K562 (cell line): ENCODE data around the gene WNT11. TPM values are rescaled to one million over a fixed set of nuclear protein-coding genes. Genes with fewer than 3 reads are reported as not detected.

Experiments used
- C11orf30 ChIP-seq: fragments of 450-650 bp; IDR thresholded peaks from 2 replicates; pipeline ENCODE4 v1.6.1; 2016; ENCODE audit warnings: low read depth, mild to moderate bottlenecking
- GABPB1 ChIP-seq: sonication (generic); formaldehyde crosslinking; IDR thresholded peaks from 2 replicates; pipeline ENCODE4 v1.8.0; 2022; ENCODE audit warnings: mild to moderate bottlenecking, missing genetic modification reagents
- KHSRP ChIP-seq: fragments of 450-650 bp; IDR thresholded peaks from 2 replicates; pipeline ENCODE4 v1.6.1; 2017
- POLR2H ChIP-seq: IDR thresholded peaks from 2 replicates; pipeline ENCODE4 v1.6.1; 2016; ENCODE audit warnings: missing genetic modification characterization, low read depth, mild to moderate bottlenecking, control low read depth, missing compliant biosample characterization, moderate library complexity
- POU5F1 ChIP-seq: fragments of 150-350 bp; IDR thresholded peaks from 2 replicates; pipeline ENCODE4 v1.6.1; 2014; ENCODE audit warnings: borderline replicate concordance, low read length, low read depth, mild to moderate bottlenecking; ENCODE audit not compliant: partially characterized antibody
- RBFOX2 ChIP-seq: fragments of 200-400 bp; formaldehyde crosslinking; IDR thresholded peaks from 2 replicates; pipeline ENCODE4 v1.6.1; 2017; ENCODE audit warnings: low read depth, mild to moderate bottlenecking, low read length, moderate library complexity
- RNF2 ChIP-seq: sonication (generic); IDR thresholded peaks from 2 replicates; pipeline ENCODE4 v1.6.1; 2016
- SAP30 ChIP-seq: fragments of 200-600 bp; sonication (generic); IDR thresholded peaks from 2 replicates; pipeline ENCODE4 v1.6.1; 2012; ENCODE audit warnings: borderline replicate concordance, low read depth, mild to moderate bottlenecking, moderate library complexity, low read length, control low read depth, inconsistent platforms; ENCODE audit not compliant: insufficient read depth, poor library complexity, severe bottlenecking
- TAF1 ChIP-seq: IDR thresholded peaks from 2 replicates; pipeline ENCODE4 v1.6.1; 2011; ENCODE audit warnings: mild to moderate bottlenecking, low read length, moderate library complexity; ENCODE audit not compliant: insufficient read depth, control insufficient read depth, severe bottlenecking; ENCODE audit errors: extremely low read depth
- TEAD1 ChIP-seq, 2 experiments: fragments of 450-650 bp in 1 of 2; sonication (generic) in 1 of 2; formaldehyde crosslinking; IDR thresholded peaks; 2 replicates each; pipeline versions ENCODE4 v1.4.0 to v1.8.0; 2020 to 2022; ENCODE audit warnings: mild to moderate bottlenecking in 2 of 2, missing genetic modification reagents in 1 of 2
- TGIF2 ChIP-seq: sonication (generic); formaldehyde crosslinking; IDR thresholded peaks from 2 replicates; pipeline ENCODE4 v1.8.1; 2022; ENCODE audit warnings: mild to moderate bottlenecking, missing genetic modification reagents, moderate library complexity
- polyA plus RNA-seq, 8 experiments: library from polyadenylated mRNA; depleted of rRNA in 4 of 8; stranded (reverse) in 5 of 8; unstranded in 3 of 8; fragments of >200 nt; fragmentation: Nextera tagmentation in 2 of 8; fragmentation: Illumina TruSeq in 1 of 8; extraction: Ambion mirVana in 2 of 8; extraction: Trizol in 1 of 8; gene quantifications; 2 replicates each; pipeline versions ENCODE4 v1.2.1 to v1.2.3, GENCODE V29; 2011 to 2014; ENCODE audit warnings: inconsistent platforms in 1 of 8, missing spikeins in 1 of 8
- total RNA-seq, 7 experiments: library from RNA; depleted of rRNA in 6 of 7; stranded (reverse); fragments of >200 nt in 6 of 7; fragmentation: Illumina TruSeq in 2 of 7; extraction: Trizol in 2 of 7; gene quantifications; 2 replicates each; pipeline versions ENCODE4 v1.2.1 to v1.2.3, GENCODE V29; 2011 to 2021; ENCODE audit warnings: low replicate concordance in 1 of 7
- TF ChIP-seq, protein P1 (sequence below): fragments of 250-450 bp; sonication (Bioruptor Pico); IDR thresholded peaks from 2 replicates; pipeline ENCODE4 v1.4.0; 2020
- TF ChIP-seq, protein P2 (sequence below): sonication (generic); formaldehyde crosslinking; IDR thresholded peaks from 2 replicates; pipeline ENCODE4 v1.8.0; 2022; ENCODE audit warnings: mild to moderate bottlenecking, missing genetic modification reagents
- TF ChIP-seq, protein P3 (sequence below), 3 experiments: IDR thresholded peaks in 2 of 3; conservative IDR thresholded peaks in 1 of 3; 2 replicates each; pipeline ENCODE4 v1.5.1; 2011 to 2012; ENCODE audit warnings: low read length in 3 of 3, mild to moderate bottlenecking in 3 of 3, control low read depth in 2 of 3, improper control_type of control experiment in 1 of 3, inconsistent platforms in 1 of 3, low read depth in 1 of 3, mixed read lengths in 1 of 3, moderate library complexity in 1 of 3; ENCODE audit not compliant: insufficient read depth in 2 of 3
- TF ChIP-seq, protein P4 (sequence below): IDR thresholded peaks from 3 replicates; pipeline ENCODE4 v1.6.1; 2011; ENCODE audit warnings: borderline replicate concordance, mild to moderate bottlenecking; ENCODE audit not compliant: insufficient read length, insufficient read depth
- TF ChIP-seq, protein P5 (sequence below): fragments of 250-450 bp; sonication (Bioruptor Pico); IDR thresholded peaks from 2 replicates; pipeline ENCODE4 v1.5.0; 2021

The WNT11 gene
- total and polyA plus RNA-seq, 9 of the 15 experiments (the other 6 are each of a cell fraction or from before 2014, with no cell fraction given), result 0.03 to 0.20 (median 0.09) TPM; not detected in 4

DNA sequence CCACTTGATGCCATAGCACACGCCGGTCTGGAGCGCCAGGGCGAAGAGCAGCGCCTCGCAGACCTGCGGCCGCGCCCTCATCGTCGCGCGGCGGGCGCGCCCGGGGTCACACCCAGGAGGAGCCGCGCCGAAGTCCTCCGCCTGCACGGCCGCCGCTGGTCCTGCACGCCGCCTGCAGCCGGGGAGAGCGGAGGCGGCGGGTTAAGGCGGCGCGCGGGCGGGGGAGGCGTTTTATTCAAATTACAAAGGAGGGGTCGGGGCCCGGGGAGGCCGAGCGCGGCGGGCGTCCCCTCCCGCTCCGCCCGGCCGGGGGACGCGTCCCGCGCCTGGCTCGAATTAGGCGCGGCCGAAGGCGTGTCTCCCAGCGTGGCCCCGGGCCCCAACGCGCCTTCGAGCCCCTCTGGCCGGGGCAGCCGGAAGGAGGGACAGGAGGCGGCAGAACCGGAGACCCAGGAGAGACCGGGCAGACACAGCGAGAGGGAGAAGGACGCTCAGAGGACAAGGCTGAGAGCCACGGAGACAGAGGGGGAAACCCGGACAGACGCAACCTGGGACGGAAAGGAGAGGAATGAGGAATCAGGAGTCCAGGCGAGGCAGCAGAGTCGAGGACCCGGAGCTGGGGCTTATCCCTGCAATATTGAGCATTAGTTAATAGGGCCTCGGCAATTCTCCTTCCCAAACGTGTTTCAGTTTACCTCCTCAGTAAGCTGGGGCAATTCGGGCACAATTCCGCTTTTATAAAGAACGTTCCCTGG lies at the start of gene WNT11 (continued):
- TF ChIP-seq, protein P1, sequence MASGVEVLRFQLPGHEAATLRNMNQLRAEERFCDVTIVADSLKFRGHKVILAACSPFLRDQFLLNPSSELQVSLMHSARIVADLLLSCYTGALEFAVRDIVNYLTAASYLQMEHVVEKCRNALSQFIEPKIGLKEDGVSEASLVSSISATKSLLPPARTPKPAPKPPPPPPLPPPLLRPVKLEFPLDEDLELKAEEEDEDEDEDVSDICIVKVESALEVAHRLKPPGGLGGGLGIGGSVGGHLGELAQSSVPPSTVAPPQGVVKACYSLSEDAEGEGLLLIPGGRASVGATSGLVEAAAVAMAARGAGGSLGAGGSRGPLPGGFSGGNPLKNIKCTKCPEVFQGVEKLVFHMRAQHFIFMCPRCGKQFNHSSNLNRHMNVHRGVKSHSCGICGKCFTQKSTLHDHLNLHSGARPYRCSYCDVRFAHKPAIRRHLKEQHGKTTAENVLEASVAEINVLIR (CRISPR knock-in tag), result no peak
- TF ChIP-seq TEAD1 (CRISPR knock-in tag; IDR thresholded peaks at IDR 0.05), result peak in 1 of 2 experiments; percentile 84; a peak in 1 of 4 replicates
- TF ChIP-seq, protein P2, sequence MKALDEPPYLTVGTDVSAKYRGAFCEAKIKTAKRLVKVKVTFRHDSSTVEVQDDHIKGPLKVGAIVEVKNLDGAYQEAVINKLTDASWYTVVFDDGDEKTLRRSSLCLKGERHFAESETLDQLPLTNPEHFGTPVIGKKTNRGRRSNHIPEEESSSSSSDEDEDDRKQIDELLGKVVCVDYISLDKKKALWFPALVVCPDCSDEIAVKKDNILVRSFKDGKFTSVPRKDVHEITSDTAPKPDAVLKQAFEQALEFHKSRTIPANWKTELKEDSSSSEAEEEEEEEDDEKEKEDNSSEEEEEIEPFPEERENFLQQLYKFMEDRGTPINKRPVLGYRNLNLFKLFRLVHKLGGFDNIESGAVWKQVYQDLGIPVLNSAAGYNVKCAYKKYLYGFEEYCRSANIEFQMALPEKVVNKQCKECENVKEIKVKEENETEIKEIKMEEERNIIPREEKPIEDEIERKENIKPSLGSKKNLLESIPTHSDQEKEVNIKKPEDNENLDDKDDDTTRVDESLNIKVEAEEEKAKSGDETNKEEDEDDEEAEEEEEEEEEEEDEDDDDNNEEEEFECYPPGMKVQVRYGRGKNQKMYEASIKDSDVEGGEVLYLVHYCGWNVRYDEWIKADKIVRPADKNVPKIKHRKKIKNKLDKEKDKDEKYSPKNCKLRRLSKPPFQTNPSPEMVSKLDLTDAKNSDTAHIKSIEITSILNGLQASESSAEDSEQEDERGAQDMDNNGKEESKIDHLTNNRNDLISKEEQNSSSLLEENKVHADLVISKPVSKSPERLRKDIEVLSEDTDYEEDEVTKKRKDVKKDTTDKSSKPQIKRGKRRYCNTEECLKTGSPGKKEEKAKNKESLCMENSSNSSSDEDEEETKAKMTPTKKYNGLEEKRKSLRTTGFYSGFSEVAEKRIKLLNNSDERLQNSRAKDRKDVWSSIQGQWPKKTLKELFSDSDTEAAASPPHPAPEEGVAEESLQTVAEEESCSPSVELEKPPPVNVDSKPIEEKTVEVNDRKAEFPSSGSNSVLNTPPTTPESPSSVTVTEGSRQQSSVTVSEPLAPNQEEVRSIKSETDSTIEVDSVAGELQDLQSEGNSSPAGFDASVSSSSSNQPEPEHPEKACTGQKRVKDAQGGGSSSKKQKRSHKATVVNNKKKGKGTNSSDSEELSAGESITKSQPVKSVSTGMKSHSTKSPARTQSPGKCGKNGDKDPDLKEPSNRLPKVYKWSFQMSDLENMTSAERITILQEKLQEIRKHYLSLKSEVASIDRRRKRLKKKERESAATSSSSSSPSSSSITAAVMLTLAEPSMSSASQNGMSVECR (CRISPR knock-in tag), result no peak; the same call in 1 of the 2 replicates
- TF ChIP-seq, protein P3, sequence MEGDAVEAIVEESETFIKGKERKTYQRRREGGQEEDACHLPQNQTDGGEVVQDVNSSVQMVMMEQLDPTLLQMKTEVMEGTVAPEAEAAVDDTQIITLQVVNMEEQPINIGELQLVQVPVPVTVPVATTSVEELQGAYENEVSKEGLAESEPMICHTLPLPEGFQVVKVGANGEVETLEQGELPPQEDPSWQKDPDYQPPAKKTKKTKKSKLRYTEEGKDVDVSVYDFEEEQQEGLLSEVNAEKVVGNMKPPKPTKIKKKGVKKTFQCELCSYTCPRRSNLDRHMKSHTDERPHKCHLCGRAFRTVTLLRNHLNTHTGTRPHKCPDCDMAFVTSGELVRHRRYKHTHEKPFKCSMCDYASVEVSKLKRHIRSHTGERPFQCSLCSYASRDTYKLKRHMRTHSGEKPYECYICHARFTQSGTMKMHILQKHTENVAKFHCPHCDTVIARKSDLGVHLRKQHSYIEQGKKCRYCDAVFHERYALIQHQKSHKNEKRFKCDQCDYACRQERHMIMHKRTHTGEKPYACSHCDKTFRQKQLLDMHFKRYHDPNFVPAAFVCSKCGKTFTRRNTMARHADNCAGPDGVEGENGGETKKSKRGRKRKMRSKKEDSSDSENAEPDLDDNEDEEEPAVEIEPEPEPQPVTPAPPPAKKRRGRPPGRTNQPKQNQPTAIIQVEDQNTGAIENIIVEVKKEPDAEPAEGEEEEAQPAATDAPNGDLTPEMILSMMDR (IDR thresholded peaks at IDR 0.05 in 2 of 3, conservative IDR thresholded peaks at IDR 0.05 in 1 of 3; ENCODE audit: insufficient read depth in 2 of 3, low read depth in 1 of 3, low read length in 3 of 3), result peak in 2 of 3 experiments; percentile 12 to 34; a peak in 1 of 6 replicates
- TF ChIP-seq SAP30, result no peak
- no peak for TF ChIP-seq TAF1
- TF ChIP-seq, protein P4, sequence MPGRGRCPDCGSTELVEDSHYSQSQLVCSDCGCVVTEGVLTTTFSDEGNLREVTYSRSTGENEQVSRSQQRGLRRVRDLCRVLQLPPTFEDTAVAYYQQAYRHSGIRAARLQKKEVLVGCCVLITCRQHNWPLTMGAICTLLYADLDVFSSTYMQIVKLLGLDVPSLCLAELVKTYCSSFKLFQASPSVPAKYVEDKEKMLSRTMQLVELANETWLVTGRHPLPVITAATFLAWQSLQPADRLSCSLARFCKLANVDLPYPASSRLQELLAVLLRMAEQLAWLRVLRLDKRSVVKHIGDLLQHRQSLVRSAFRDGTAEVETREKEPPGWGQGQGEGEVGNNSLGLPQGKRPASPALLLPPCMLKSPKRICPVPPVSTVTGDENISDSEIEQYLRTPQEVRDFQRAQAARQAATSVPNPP, result no peak
- TF ChIP-seq, protein P5, sequence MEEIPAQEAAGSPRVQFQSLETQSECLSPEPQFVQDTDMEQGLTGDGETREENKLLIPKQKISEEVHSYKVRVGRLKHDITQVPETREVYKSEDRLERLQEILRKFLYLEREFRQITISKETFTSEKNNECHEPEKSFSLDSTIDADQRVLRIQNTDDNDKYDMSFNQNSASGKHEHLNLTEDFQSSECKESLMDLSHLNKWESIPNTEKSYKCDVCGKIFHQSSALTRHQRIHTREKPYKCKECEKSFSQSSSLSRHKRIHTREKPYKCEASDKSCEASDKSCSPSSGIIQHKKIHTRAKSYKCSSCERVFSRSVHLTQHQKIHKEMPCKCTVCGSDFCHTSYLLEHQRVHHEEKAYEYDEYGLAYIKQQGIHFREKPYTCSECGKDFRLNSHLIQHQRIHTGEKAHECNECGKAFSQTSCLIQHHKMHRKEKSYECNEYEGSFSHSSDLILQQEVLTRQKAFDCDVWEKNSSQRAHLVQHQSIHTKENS (CRISPR knock-in tag), result no peak
- TF ChIP-seq TGIF2 (CRISPR knock-in tag), result peak; percentile 76; the same call in 1 of the 2 replicates
- TF ChIP-seq C11orf30, result no peak
- no peak for TF ChIP-seq KHSRP
- peak; percentile 39; the same call in 1 of the 2 replicates for TF ChIP-seq GABPB1 (CRISPR knock-in tag)
- TF ChIP-seq RBFOX2, result peak; percentile 35; the same call in 1 of the 2 replicates
- TF ChIP-seq POU5F1, result no peak
- no peak for TF ChIP-seq RNF2
- TF ChIP-seq POLR2H (tag), result no peak
